ENCODE results near the gene FCRL1.

The FCRL1 gene

GRCh38 chr1:157852476-157852875 is 32.6 kb upstream of the FCRL1 start:
- Histone ChIP-seq H3K4me1 (no peaks in the 10 kb centered on the region), H3K4me2 (ENCODE audit: low read length) (no peak overlapping the region), H3K36me3 (ENCODE audit: control insufficient read depth, insufficient read depth, low read length) (no peaks in the 10 kb centered on the region), H3K4me3 (ENCODE audit: low read depth, low read length) (no peak overlapping the region), H3K79me2 (no peaks in the 10 kb centered on the region), H3K27me3 (ENCODE audit: control insufficient read depth, insufficient read depth, low read length) (no peaks in the 10 kb centered on the region), H3K27ac (no peak overlapping the region), H3K9me3 (ENCODE audit: control insufficient read depth, low read length) (no peaks in the 10 kb centered on the region), H3K9ac (no peak overlapping the region), H2AFZ (no peak overlapping the region)
- no peak for TF ChIP-seq CTCF (IDR thresholded peaks at IDR 0.05)

DNA sequence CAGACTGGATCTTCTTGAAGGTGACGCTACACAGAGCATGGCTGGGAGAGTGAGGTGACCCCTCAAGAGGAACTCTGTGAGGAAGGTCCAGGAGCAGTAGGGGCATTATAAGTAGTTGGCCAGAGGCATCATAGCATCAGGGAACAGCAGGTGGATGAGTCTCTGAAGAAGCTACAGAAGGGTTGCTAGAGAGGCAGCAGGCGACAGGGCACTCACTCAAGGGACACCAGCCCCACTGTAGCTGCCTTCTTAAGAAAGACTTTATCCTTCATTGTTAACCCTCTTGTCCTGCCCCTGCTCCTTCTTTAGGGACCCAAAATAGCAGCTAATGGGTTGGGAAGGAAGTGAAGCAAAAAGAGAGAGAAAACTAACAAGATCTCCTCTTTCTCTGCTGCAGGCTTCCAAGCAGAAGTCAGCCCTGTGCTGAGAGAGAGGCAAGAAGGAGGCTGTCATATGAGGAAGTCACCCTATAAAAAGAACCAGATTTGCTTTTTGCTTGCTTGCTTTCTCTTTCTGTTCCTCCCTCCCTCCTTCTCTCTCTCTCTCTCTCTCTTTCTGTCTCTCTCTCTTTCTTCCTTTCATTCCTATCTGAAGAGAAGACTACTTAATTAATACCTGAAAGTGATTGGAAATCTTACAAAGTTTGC is 29.4 kb upstream of the FCRL1 start:
- Histone ChIP-seq H3K27me3 (ENCODE audit: control insufficient read depth, insufficient read depth, low read length) (no peaks in the 10 kb centered on the region), H3K9ac (no peak overlapping the region), H3K4me2 (ENCODE audit: low read length) (no peak overlapping the region), H3K4me1 (no peaks in the 10 kb centered on the region), H3K9me3 (ENCODE audit: control insufficient read depth, low read length) (no peaks in the 10 kb centered on the region), H2AFZ (no peak overlapping the region), H3K36me3 (ENCODE audit: control insufficient read depth, insufficient read depth, low read length) (no peaks in the 10 kb centered on the region), H3K4me3 (ENCODE audit: low read depth, low read length) (no peak overlapping the region), H3K79me2 (no peaks in the 10 kb centered on the region), H3K27ac (no peak overlapping the region)
- no peak for TF ChIP-seq CTCF (IDR thresholded peaks at IDR 0.05)

- H3K27ac ChIP-seq = no peak overlapping the region
- no peak overlapping the region for H3K4me2 ChIP-seq (ENCODE audit: low read length)
- no peaks in the 10 kb centered on the region for H3K79me2 ChIP-seq
- no peaks in the 10 kb centered on the region for H3K9me3 ChIP-seq (ENCODE audit: control insufficient read depth, low read length)
- TF ChIP-seq CTCF (IDR thresholded peaks at IDR 0.05) = no peak
- H3K4me1 ChIP-seq = no peaks in the 10 kb centered on the region
- H2AFZ ChIP-seq = no peak overlapping the region
- no peaks in the 10 kb centered on the region for H3K27me3 ChIP-seq (ENCODE audit: control insufficient read depth, insufficient read depth, low read length)
- H3K4me3 ChIP-seq (ENCODE audit: low read depth, low read length) = no peak overlapping the region
- no peak overlapping the region for H3K9ac ChIP-seq
- H3K36me3 ChIP-seq (ENCODE audit: control insufficient read depth, insufficient read depth, low read length) = no peaks in the 10 kb centered on the region
Observed at GRCh38 chr1:157844089-157844830, 24.3 kb upstream of the FCRL1 start.

- H3K9me3 ChIP-seq (ENCODE audit: control insufficient read depth, low read length) = no peaks in the 10 kb centered on the region
- no peak overlapping the region for H3K27ac ChIP-seq
- no peak overlapping the region for H3K9ac ChIP-seq
- H3K4me1 ChIP-seq = no peaks in the 10 kb centered on the region
- no peaks in the 10 kb centered on the region for H3K36me3 ChIP-seq (ENCODE audit: control insufficient read depth, insufficient read depth, low read length)
- H2AFZ ChIP-seq = no peak overlapping the region
- H3K4me2 ChIP-seq (ENCODE audit: low read length) = no peak overlapping the region
- H3K4me3 ChIP-seq (ENCODE audit: low read depth, low read length) = no peak overlapping the region
- no peaks in the 10 kb centered on the region for H3K79me2 ChIP-seq
- H3K27me3 ChIP-seq (ENCODE audit: control insufficient read depth, insufficient read depth, low read length) = no peaks in the 10 kb centered on the region
- TF ChIP-seq CTCF (IDR thresholded peaks at IDR 0.05) = no peak
Observed at GRCh38 chr1:157842939-157843338, 23.0 kb upstream of the FCRL1 start.

- Histone ChIP-seq H3K27ac (no peak within 1 kb of the TSS), H3K27me3 (ENCODE audit: control insufficient read depth, insufficient read depth, low read length) (no peaks in the 10 kb centered on the region), H3K4me3 (ENCODE audit: low read depth, low read length) (no peak within 1 kb of the TSS), H3K9ac (no peak within 1 kb of the TSS), H3K4me2 (ENCODE audit: low read length) (no peak within 1 kb of the TSS), H3K9me3 (ENCODE audit: control insufficient read depth, low read length) (no peaks in the 10 kb centered on the region), H3K36me3 (ENCODE audit: control insufficient read depth, insufficient read depth, low read length) (no peaks in the 10 kb centered on the region), H3K4me1 (no peaks in the 10 kb centered on the region), H3K79me2 (no peaks in the 10 kb centered on the region), H2AFZ (no peak within 1 kb of the TSS)
- TF ChIP-seq CTCF (IDR thresholded peaks at IDR 0.05) = no peak
Observed at GRCh38 chr1:157841708-157842107, 21.8 kb upstream of the FCRL1 start, which contains the start of gene CD5L. CD5L (minus strand) TSS chr1:157841808; CDS start chr1:157841701, 107 bp downstream.
